Activated CD4-positive, alpha-beta T cell treated with anti-CD3 and anti-CD28 coated beads, Interleukin-2, amount 10 ng/mL, durations not matched to agents 7 days and 5 days (primary cell): Measurements from ENCODE around the gene SLC16A3. TPM values are rescaled to one million over a fixed set of nuclear protein-coding genes. Genes with fewer than 3 reads are reported as not detected.
A peak's percentile ranks its signal among the peaks of the same experiment; 100 is the strongest.

ENCODE experiments used
- CTCF ChIA-PET: fragments of 350-600 bp; sonication (Branson Sonifier 250); formaldehyde crosslinking; loops from one replicate; lab custom pipeline; 2021; ENCODE audit warnings: antibody characterized with exemption; lab: Charles Lee
- POLR2A ChIA-PET: fragments of 350-600 bp; sonication (Branson Sonifier 250); formaldehyde crosslinking; loops from one replicate; lab custom pipeline; 2021; ENCODE audit warnings: antibody characterized with exemption; lab: Charles Lee
- DNase-seq: peaks from one replicate; pipeline ENCODE4 v3.0.0-alpha.2; 2020
- H3K27ac Mint-ChIP-seq: one replicate; pipeline ENCODE4 v1.8.0; 2021; ENCODE audit warnings: mild to moderate bottlenecking, moderate library complexity, mixed read lengths
- H3K27me3 Mint-ChIP-seq: one replicate; pipeline ENCODE4 v1.8.0; 2021; ENCODE audit warnings: mixed read lengths
- H3K36me3 Mint-ChIP-seq: one replicate; pipeline ENCODE4 v1.8.0; 2021; ENCODE audit warnings: low read depth, mixed read lengths
- H3K4me1 Mint-ChIP-seq: one replicate; pipeline ENCODE4 v1.8.0; 2021; ENCODE audit warnings: mixed read lengths
- H3K4me3 Mint-ChIP-seq: one replicate; pipeline ENCODE4 v1.8.0; 2021; ENCODE audit warnings: mild to moderate bottlenecking, moderate library complexity, mixed read lengths
- H3K9me3 Mint-ChIP-seq: one replicate; pipeline ENCODE4 v1.8.0; 2021; ENCODE audit warnings: mixed read lengths
- total RNA-seq, 2 experiments: library from RNA; stranded (reverse); gene quantifications; one replicate each; pipeline ENCODE4 v1.2.3, GENCODE V29; 2021

The SLC16A3 gene
- total RNA-seq, 2 experiments from 2014 or later: 104 to 140 TPM

DNA sequence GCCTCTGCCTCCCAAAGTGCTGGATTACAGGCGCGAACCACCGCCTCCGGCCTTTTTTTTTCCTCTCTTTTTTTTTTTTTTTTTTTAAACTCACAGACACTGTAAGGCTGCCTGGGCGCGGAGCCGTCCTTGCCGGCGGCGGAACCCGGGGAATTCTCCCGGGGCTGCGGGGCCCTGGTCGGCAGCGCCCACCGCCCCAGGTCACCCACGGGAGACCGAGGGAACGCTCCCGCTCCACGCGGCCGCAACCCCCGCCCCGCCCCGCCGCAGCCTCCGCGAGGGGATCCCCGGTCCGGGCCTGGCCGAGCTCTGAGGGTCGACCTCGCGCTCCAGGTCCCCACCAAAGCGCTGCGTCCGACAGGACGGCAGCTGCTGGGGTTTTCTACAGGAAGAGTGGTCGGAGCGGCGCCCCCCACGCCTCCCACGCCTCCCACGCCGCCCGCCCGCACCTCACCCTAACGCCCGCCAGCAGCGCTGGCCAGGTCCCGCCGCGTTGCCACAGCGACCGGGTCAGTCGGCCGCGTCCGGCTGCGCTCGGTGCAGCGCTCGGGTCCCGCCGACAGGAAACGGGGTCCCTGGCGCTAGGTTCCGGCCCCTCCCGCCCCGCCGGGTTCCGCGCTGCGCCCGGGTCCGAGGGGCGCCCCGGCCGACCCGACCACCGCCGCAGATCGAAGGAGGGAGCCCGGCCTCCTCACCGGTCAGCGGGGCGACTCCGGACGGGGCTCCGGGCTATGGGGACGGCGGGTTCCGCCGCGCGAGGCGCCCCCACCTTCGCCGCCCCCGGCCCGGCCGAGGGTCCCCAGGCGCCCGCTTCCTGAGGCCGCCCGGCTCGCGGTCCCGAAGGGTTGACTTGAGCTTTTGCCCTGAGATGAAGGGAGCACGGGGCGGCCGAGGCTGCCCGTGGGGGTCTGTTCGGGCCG, 16.3 kb upstream of the SLC16A3 start, which contains the start of gene CCDC57:
TSS of gene CCDC57 (minus strand) at position 512 of the 920 bp plus-strand sequence. CDS start 10,898 bp downstream, outside the sequence.
- peaks cover 2% of the 10 kb centered on the region for H3K36me3 Mint-ChIP-seq
- H3K9me3 Mint-ChIP-seq: no peaks in the 10 kb centered on the region
- CTCF ChIA-PET: interaction anchor here (0.6 to 3.2 kb wide), 3 partner anchors 11 to 277 kb away, joined by 4 to 12 read pairs (median 6); no protein-coding TSS in a partner anchor
- peak within 1 kb of the TSS; percentile 77 for H3K27ac Mint-ChIP-seq
- peaks cover 40% of the 10 kb centered on the region for H3K4me1 Mint-ChIP-seq
- POLR2A ChIA-PET: interaction anchor here (1.1 kb wide), 1 partner anchor 12 kb away, joined by 3 read pairs; no protein-coding TSS in a partner anchor
- H3K27me3 Mint-ChIP-seq: no peaks in the 10 kb centered on the region
- peak within 1 kb of the TSS; percentile 77 for H3K4me3 Mint-ChIP-seq
- DNase-seq: peak; percentile 72

DNA sequence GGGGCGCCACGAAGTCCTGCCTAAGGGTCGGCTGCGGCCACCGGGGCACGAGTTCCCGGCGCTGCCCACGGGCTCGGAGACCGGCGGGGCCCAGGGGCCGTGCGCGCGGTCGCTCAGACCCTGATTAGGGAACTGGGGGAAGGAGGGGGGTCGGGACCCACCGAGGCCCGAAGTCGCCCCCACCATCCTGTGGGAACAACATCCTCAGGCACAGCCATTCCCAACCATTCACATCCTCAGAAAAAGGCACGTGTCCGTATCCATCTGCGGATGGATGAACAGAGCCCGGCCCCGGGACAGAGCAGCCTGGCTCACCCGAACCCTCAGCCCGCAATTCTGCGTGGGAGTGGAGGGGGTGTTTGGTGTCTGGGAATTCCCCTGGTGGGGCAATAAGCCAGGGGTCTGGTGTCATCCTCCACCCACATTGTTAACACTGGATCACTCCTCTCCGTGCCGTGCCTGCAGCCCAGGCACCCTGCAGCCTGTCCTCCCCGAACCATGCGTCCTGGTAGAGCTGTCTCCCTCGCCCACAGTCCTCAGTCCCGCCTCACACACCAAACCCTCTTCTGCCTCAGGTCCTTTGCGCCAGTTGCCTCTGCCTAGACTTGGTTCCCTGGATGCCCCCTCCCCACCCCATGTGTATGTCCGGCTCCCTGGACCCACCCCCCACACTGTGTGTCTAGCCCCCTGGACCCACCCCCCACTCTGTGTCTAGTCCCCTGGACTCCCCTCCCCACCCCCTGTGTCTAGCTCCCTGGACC, 15.4 kb upstream of the SLC16A3 start:
- H3K27me3 Mint-ChIP-seq: no peaks in the 10 kb centered on the region

DNA sequence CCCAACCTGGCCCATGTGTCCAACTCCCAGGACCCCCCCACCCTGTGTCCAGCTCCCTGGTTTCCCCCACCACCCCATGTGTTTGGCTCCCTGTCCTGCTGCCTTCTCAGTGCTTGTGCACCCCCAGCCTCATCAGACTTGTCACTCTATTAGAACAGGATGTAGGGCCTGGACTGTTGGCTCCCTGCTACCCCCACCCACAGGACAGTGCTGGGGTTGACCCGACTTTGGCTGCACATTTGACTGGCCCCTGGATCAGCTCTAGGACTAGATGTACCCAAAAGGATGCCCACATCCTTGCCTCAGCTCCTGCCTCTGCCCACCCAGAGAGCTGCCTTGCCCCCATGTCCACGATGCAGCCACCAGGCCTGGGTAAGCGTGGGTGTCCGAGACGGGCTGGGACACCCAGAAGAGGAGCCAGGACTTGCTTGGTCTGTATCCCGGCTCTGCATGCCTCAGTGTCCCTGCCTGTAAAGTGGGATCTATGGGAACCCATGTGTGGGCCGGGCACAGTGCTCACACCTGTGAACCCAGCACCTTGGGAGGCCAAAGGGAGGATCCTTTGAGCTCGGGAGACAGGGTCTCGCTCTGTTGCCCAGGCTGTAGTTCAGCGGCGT, 14.7 kb upstream of the SLC16A3 start:
- DNase-seq: no peak
- Mint-ChIP-seq H3K27me3 (no peaks in the 10 kb centered on the region), H3K9me3 (no peaks in the 10 kb centered on the region), H3K36me3 (no peaks in the 10 kb centered on the region), H3K27ac (peak overlapping the region; percentile 68), H3K4me3 (peak overlapping the region; percentile 55), H3K4me1 (peaks cover 38% of the 10 kb centered on the region)
- ChIA-PET POLR2A (interaction anchor here (1.1 kb wide), 1 partner anchor 13 kb away, joined by 3 read pairs; no protein-coding TSS in a partner anchor), CTCF (interaction anchor here (0.7 to 3.9 kb wide), 5 partner anchors 8 to 35 kb away, joined by 3 to 21 read pairs (median 4); no protein-coding TSS in a partner anchor)

More for the DNA sequence above, 15.4 kb upstream of the SLC16A3 start:
- H3K4me1 Mint-ChIP-seq: peaks cover 38% of the 10 kb centered on the region
- no peak for DNase-seq
- no peaks in the 10 kb centered on the region for H3K36me3 Mint-ChIP-seq
- H3K4me3 Mint-ChIP-seq: peak overlapping the region; percentile 69
- CTCF ChIA-PET: interaction anchor here (0.6 to 3.9 kb wide), 6 partner anchors 8 to 278 kb away, joined by 3 to 21 read pairs (median 5); no protein-coding TSS in a partner anchor
- POLR2A ChIA-PET: interaction anchor here (1.1 kb wide), 1 partner anchor 13 kb away, joined by 3 read pairs; no protein-coding TSS in a partner anchor
- H3K27ac Mint-ChIP-seq: peak overlapping the region; percentile 77
- H3K9me3 Mint-ChIP-seq: no peaks in the 10 kb centered on the region

DNA sequence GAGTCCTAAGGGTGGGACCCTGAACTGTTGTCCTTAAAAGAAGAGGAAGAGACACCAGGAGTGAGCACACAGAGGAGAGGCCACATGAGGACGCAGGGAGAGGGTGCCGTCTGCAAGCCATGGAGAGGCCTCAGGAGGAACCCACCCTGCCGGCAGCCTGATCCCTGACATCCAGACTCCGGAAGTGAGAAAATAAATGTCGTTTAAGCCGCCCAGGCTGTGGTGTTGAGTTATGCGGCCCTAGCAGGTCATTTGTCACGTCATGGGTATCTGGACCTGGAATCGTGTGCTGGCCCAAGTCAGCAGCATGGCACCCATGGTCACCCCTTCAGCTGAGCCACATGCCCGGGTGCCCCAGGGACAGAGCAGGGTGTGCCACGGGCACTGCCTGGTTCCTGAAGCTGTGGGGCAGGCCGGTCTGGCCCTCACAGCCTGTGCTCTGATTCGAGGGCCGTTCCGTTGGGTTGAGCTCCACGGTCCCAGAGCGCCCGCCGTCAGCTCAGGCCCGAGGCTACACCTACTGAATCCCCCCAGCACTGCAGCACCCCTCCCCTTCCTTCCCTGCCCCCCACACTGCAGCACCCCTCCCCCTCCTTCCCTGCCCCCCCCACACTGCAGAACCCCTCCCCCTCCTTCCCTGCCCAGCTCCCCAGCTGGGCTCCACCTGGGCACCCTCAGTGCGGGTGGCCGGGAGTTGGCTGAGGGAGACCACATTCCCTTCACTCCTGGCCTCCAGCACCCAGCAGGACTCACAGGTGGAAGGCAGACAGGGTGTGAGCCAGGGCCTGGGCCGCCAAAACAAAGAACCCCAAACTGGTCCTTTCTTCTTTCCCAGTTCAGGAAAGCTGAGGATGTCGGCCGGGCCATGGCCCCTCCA, 13.5 kb upstream of the SLC16A3 start:
- Mint-ChIP-seq H3K36me3 (no peaks in the 10 kb centered on the region), H3K27me3 (no peaks in the 10 kb centered on the region), H3K4me1 (peaks cover 33% of the 10 kb centered on the region), H3K27ac (peak overlapping the region; percentile 77), H3K9me3 (no peaks in the 10 kb centered on the region), H3K4me3 (no peak overlapping the region)
- ChIA-PET CTCF (interaction anchor here (1.1 to 3.9 kb wide), 3 partner anchors 10 to 21 kb away, joined by 3 to 21 read pairs (median 8); no protein-coding TSS in a partner anchor), POLR2A (interaction anchor here (0.6 kb wide), 1 partner anchor 438 kb away, joined by 3 read pairs; no protein-coding TSS in a partner anchor)
- DNase-seq: no peak

DNA sequence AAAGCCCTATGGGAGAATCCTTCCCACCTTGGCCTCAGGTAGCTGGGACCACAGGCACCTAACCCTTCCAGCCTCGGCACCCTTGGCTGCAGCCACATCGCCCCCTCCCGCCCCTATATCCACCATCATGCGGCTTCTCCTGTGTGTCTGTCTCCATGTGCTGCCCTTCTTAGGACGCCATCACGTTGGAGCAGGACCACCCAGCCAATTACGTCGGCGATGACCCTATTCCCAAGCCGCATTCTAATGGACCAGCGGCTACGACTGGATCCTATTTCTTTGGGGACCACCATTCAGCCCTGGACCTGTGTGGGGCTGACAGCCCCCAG, 12.9 kb upstream of the SLC16A3 start:
- Mint-ChIP-seq H3K9me3 (no peaks in the 10 kb centered on the region), H3K36me3 (no peaks in the 10 kb centered on the region), H3K4me1 (peaks cover 33% of the 10 kb centered on the region), H3K27me3 (no peaks in the 10 kb centered on the region), H3K27ac (peak overlapping the region; percentile 77), H3K4me3 (no peak overlapping the region)
- CTCF ChIA-PET: interaction anchor here (0.9 to 3.9 kb wide), 3 partner anchors 10 to 349 kb away, joined by 3 to 21 read pairs (median 8); no protein-coding TSS in a partner anchor
- POLR2A ChIA-PET: interaction anchor here (0.6 kb wide), 1 partner anchor 438 kb away, joined by 3 read pairs; no protein-coding TSS in a partner anchor
- DNase-seq: no peak

DNA sequence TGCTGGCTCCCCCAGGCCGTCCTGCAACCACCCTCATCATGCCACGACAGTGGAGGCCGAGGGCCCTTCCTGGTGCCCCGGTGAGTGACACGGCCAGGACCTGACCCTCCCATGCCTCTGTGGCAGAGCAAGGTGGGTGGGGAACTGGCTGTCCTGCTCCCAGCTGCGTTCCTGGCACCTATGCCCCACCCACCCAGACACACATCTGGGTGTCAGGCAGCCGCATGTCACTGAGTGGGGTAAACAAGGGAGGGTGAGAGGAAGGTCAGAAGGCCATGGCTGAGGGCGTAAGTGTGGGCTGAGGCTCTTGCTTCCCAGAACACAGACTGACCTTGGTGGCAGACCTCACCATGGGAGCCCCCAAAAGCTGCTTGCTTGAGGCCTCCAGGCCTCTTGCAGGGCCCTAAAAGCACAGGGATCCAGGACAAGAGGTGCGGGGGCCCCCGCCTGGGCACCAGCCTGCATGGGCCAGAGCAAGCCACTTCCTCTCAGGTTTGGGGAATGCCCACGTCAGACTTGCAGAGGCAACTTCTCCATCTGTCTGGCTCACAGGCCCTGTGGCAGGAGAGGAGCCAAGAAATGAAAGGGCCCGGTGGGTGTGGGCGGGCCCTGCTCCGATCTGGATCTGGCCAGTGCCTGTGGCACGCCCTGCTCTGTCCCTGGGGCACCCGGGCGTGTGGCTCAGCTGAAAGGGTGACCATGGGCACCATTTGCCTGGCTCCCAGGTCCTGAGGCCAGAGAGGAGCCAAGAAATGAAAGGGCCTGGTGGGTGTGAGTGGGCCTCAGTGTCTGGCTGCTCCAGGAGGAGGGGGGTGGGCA, 12.3 kb upstream of the SLC16A3 start:
- no peak for DNase-seq
- Mint-ChIP-seq H3K27ac (peak overlapping the region; percentile 77), H3K4me3 (no peak overlapping the region), H3K4me1 (peaks cover 29% of the 10 kb centered on the region), H3K36me3 (no peaks in the 10 kb centered on the region), H3K9me3 (no peaks in the 10 kb centered on the region), H3K27me3 (peaks cover 2% of the 10 kb centered on the region)
- CTCF ChIA-PET: interaction anchor here (0.9 to 3.9 kb wide), 3 partner anchors 9 to 350 kb away, joined by 3 to 21 read pairs (median 8); no protein-coding TSS in a partner anchor
- POLR2A ChIA-PET: no interaction called here

DNA sequence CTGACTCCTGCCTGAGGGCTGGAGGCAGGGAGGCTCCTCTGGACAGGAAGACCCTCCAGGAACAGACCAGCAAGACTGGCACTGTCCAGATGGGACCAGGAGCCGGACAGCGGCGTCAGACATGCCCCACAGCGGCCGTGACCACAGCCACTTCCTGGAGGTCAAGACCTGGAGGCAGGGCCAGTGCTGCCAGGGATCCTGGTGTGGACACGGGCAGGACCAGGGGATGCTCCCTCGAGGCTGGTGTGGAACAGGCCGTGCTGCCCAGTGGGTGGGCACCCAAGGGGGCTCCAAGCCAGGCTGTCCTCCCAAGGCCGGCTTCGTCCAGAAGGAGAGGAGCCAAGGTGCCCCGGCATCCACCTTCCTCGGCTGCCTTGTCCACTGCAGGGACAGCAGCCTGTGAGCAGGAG, 11.7 kb upstream of the SLC16A3 start:
- ChIA-PET POLR2A (no interaction called here), CTCF (interaction anchor here (3.9 to 4.6 kb wide), 2 partner anchors 11 to 19 kb away, joined by 14 to 21 read pairs; no protein-coding TSS in a partner anchor)
- no peak overlapping the region for H3K4me3 Mint-ChIP-seq
- no peaks in the 10 kb centered on the region for H3K9me3 Mint-ChIP-seq
- peaks cover 3% of the 10 kb centered on the region for H3K27me3 Mint-ChIP-seq
- DNase-seq: no peak
- peaks cover 24% of the 10 kb centered on the region for H3K4me1 Mint-ChIP-seq
- peak overlapping the region; percentile 66 for H3K27ac Mint-ChIP-seq
- no peaks in the 10 kb centered on the region for H3K36me3 Mint-ChIP-seq

DNA sequence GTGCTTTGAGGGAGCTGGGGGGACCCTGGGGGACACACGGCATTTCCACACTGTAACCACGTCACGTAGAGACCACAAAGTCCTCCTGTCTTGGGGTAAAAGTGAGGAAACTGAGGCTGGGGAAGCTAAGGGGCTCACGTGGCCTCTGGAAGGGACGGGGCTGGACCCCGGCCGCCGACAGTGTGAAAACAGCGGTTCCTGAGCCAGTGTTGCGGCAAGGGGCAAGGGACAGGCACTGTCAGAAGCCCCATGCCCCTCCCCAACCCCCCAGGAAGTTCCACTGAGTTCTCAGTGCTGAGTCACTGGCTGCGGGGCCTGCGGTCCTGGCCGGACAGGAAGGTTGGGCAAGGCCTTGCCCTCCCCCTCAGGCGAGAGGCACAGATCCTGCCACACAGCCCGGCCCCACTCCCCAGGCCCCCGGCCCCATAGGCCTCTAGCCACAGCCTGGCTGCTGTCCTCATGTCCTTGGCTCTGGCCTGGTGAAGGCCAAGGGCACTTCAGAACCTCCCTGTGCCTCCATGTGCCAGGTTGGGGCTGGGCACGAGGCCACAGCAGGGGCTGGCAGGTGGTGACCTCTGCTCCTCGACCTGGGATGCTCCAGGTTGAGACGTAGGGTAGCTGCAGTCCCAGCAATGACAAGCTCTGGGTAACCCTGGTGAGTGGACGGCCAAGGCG, 11.2 kb upstream of the SLC16A3 start:
- POLR2A ChIA-PET: no interaction called here
- H3K4me3 Mint-ChIP-seq: no peak overlapping the region
- peaks cover 24% of the 10 kb centered on the region for H3K4me1 Mint-ChIP-seq
- H3K36me3 Mint-ChIP-seq: no peaks in the 10 kb centered on the region
- CTCF ChIA-PET: interaction anchor here (4.6 kb wide), 1 partner anchor 18 kb away, joined by 14 read pairs; no protein-coding TSS in a partner anchor
- H3K9me3 Mint-ChIP-seq: no peaks in the 10 kb centered on the region
- no peak for DNase-seq
- H3K27ac Mint-ChIP-seq: no peak overlapping the region
- H3K27me3 Mint-ChIP-seq: peaks cover 3% of the 10 kb centered on the region

DNA sequence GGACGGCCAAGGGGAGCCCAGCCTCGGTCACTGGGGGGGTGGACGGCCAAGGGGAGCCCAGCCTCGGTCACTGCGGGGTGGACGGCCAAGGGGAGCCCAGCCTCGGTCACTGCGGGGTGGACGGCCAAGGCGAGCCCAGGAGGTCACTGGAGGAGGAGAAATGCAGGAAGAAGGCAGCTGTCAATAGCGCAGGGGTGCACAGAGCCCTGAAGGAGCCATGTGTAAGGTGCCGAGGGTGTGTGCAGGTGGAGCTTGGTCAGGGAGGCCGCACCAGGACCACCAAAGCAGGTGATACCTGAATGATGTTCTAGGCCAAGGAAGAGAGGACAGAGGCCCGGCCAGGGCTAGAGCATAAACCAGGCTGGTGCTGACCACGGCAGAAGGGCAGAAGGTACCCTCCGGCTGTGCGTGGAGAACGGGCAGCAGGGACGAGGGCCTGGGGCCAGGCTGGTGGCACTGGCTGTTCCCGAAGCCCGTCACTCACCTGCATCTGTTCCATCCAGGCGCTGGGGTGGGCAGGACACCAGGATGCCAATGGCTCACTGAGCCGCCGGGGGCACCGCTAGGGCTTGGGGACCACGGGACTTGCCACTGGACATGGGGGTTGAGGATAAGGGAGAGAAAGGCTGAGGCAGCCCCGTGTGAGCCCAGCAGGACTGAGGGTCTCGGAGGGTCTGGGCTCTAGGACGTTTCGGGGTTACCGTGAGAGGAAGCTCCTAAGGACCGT, 10.3 kb upstream of the SLC16A3 start:
- H3K4me3 Mint-ChIP-seq: no peak overlapping the region
- POLR2A ChIA-PET: no interaction called here
- H3K9me3 Mint-ChIP-seq: no peaks in the 10 kb centered on the region
- H3K27me3 Mint-ChIP-seq: peaks cover 3% of the 10 kb centered on the region
- H3K27ac Mint-ChIP-seq: no peak overlapping the region
- peaks cover 23% of the 10 kb centered on the region for H3K4me1 Mint-ChIP-seq
- CTCF ChIA-PET: interaction anchor here (0.7 to 4.6 kb wide), 2 partner anchors 17 to 182 kb away, joined by 3 to 14 read pairs; no protein-coding TSS in a partner anchor
- H3K36me3 Mint-ChIP-seq: no peaks in the 10 kb centered on the region
- DNase-seq: no peak
